Prostate gland (tissue), 2 donors: ENCODE data around the gene KRTAP3-2. TPM values are rescaled to one million over a fixed set of nuclear protein-coding genes. Genes with fewer than 3 reads are reported as not detected.
"Not testable (repeated sequence)": the region's sequence is repeated elsewhere in the genome, so short reads cannot be mapped to it uniquely, and the experiment has no call there.

ENCODE experiments used
- DNase-seq: peaks from one replicate; pipeline ENCODE4 v3.0.0-alpha.2; 2019; ENCODE audit warnings: low spot score
- H3K27ac ChIP-seq, 2 donors: fragments of 200-600 bp; sonication (generic); 2 replicates each; pipeline ENCODE4 v1.5.1; 2017 to 2019
- H3K27me3 ChIP-seq: fragments of 200-600 bp; sonication (generic); replicated peaks from 2 replicates; pipeline ENCODE4 v1.5.1; 2019; ENCODE audit not compliant: insufficient read depth
- H3K36me3 ChIP-seq, 2 donors: fragments of 200-600 bp; sonication (generic); 1 replicate in 1 of 2; 2 replicates in 1 of 2; pipeline versions ENCODE4 v1.5.1 to v1.8.1; 2017 to 2019
- H3K4me1 ChIP-seq: fragments of 200-600 bp; sonication (generic); replicated peaks from 2 replicates; pipeline ENCODE4 v1.5.1; 2019
- H3K4me3 ChIP-seq, 2 donors: fragments of 200-600 bp; sonication (generic); 2 replicates each; pipeline ENCODE4 v1.5.1; 2017 to 2019
- H3K9me3 ChIP-seq: fragments of 200-600 bp; sonication (generic); 2 replicates; pipeline ENCODE4 v1.5.1; 2017
- CTCF ChIP-seq, 4 experiments: fragments of 200-600 bp in 2 of 4; fragments of 450-650 bp in 2 of 4; sonication (generic) in 2 of 4; IDR thresholded peaks; 1 replicate in 3 of 4; 2 replicates in 1 of 4; pipeline ENCODE4 v1.5.1; 2016 to 2019; ENCODE audit warnings: antibody characterized with exemption in 4 of 4, mild to moderate bottlenecking in 2 of 4, moderate library complexity in 2 of 4
- POLR2A ChIP-seq: fragments of 450-650 bp; IDR thresholded peaks from one replicate; pipeline ENCODE4 v1.6.1; 2016; ENCODE audit warnings: antibody characterized with exemption, mild to moderate bottlenecking
- POLR2AphosphoS5 ChIP-seq: sonication (generic); formaldehyde crosslinking; IDR thresholded peaks from one replicate; pipeline ENCODE4 v1.6.1; 2017; ENCODE audit warnings: antibody characterized with exemption
- WGBS: methylation state at CpG from one replicate; pipeline ENCODE4 v1.1.5; 2018; 5-methylcytosine and 5-hydroxymethylcytosine counted together
- intact Hi-C: fragments of 100-400 bp; cut with DNase I; formaldehyde crosslinking; loops from one replicate; pipeline ENCODE4 v1.14.2; 2022
- total RNA-seq, 2 donors: library from RNA; depleted of rRNA; stranded (reverse); fragments of >200 nt; gene quantifications; one replicate each; pipeline ENCODE4 v1.1.0, GENCODE V29; 2016

Gene KRTAP3-2
- not detected for total RNA-seq

- intact Hi-C loops, H3K36me3 ChIP-seq, H3K27ac ChIP-seq, H3K4me1 ChIP-seq, H3K4me3 ChIP-seq, H3K27me3 ChIP-seq, H3K9me3 ChIP-seq, DNase-seq: not testable (repeated sequence)
- WGBS: 83% methylated on average over 6 of the region's 6 CpGs
These were observed at the start of gene KRTAP3-2 for GRCh38 chr17:40999563-40999962. TSS of gene KRTAP3-2 (minus strand) at chr17:40999906. CDS start at chr17:40999853, 53 bp downstream.

GRCh38 chr17:41049110-41049509 lies 49.4 kb upstream of the KRTAP3-2 start:
- no peak for DNase-seq
- H3K27ac ChIP-seq: no peak overlapping the region
- no peaks in the 10 kb centered on the region for H3K9me3 ChIP-seq
- no peak for TF ChIP-seq POLR2AphosphoS5
- H3K27me3 ChIP-seq: no peaks in the 10 kb centered on the region
- no peaks in the 10 kb centered on the region for H3K4me1 ChIP-seq
- H3K4me3 ChIP-seq: no peak overlapping the region
- WGBS: 68% methylated on average over 2 of the region's 2 CpGs
- H3K36me3 ChIP-seq: no peaks in the 10 kb centered on the region
- intact Hi-C loops: no loop called here

DNA sequence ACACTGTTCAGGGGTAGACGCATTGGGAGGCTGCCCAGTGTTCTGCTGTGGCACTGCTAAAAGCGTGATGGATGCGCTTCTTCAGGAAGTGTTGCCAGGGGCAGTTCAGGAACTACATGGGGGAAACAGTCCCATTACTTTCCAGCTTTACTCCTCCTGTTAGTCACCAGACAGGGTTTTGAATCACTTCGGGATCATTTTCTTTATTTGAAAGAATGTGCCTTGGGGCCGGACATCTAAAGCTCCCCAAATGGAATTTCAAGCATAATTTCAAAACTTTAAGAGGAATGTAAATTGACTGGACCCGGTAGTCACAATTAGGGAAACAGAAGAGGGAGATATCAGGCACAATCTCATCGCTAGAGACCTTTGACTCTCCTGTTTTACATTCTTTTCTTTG lies 48.7 kb upstream of the KRTAP3-2 start:
- DNase-seq: no peak
- no peaks in the 10 kb centered on the region for H3K36me3 ChIP-seq
- H3K9me3 ChIP-seq: no peaks in the 10 kb centered on the region
- WGBS: 69% methylated on average over 7 of the region's 7 CpGs
- no peaks in the 10 kb centered on the region for H3K4me1 ChIP-seq
- intact Hi-C loops: no loop called here
- H3K27me3 ChIP-seq: no peaks in the 10 kb centered on the region
- no peak overlapping the region for H3K4me3 ChIP-seq
- TF ChIP-seq CTCF (IDR thresholded peaks at IDR 0.05) (no peak), POLR2AphosphoS5 (no peak), POLR2A (no peak)
- no peak overlapping the region for H3K27ac ChIP-seq

- H3K27me3 ChIP-seq, H3K27ac ChIP-seq, H3K4me1 ChIP-seq, H3K9me3 ChIP-seq, H3K36me3 ChIP-seq, intact Hi-C loops, H3K4me3 ChIP-seq, DNase-seq: not testable (repeated sequence)
- 70% methylated on average over 10 of the region's 33 CpGs for WGBS
These were observed 47.2 kb upstream of the KRTAP3-2 start, which contains the start of gene KRTAP2-1 for GRCh38 chr17:41046735-41047465. TSS of gene KRTAP2-1 (minus strand) at chr17:41047316. CDS start at chr17:41047267, 49 bp downstream.

DNA sequence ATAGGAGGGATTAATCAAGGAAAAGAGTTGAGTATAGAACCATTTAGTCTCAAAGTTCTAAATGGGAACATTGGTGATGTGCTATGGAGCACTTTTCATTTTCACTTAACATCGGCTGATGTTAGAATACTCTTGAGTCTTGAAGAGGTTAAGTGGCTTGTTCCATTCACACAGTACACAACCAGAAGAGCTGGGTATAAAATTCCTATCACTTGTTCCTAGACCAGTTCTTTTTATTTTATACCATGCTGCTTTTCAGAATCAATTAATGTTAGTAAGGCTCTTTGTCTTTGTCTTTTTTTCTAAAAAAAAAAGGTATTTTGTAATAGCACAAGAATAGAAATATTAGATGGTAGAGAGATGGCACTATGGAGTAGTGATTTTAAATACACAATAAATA lies 43.2 kb upstream of the KRTAP3-2 start:
- DNase-seq: no peak
- TF ChIP-seq POLR2AphosphoS5: no peak
- no peak for TF ChIP-seq CTCF (IDR thresholded peaks at IDR 0.05)
- no peak for TF ChIP-seq POLR2A
- Histone ChIP-seq H3K4me1 (no peaks in the 10 kb centered on the region), H3K27ac (no peak overlapping the region), H3K27me3 (no peaks in the 10 kb centered on the region), H3K9me3 (no peaks in the 10 kb centered on the region), H3K36me3 (no peaks in the 10 kb centered on the region), H3K4me3 (no peak overlapping the region)
- 88% methylated on average over 1 of the region's 1 CpG for WGBS
- intact Hi-C loops: no loop called here

GRCh38 chr17:41040783-41041571 lies 41.3 kb upstream of the KRTAP3-2 start, which contains the start of gene KRTAP1-1:
TSS of gene KRTAP1-1 (minus strand) at chr17:41041450. CDS start at chr17:41041397, 53 bp downstream.
- H3K4me3 ChIP-seq, H3K36me3 ChIP-seq, H3K9me3 ChIP-seq, intact Hi-C loops, H3K27ac ChIP-seq, H3K27me3 ChIP-seq, H3K4me1 ChIP-seq: not testable (repeated sequence)
- DNase-seq: peak; percentile 50
- 52% methylated on average over 12 of the region's 14 CpGs for WGBS
